Endodermal cell (in vitro differentiated cells): ENCODE measurements around the gene LRMDA. TPM values are rescaled to one million over a fixed set of nuclear protein-coding genes. Genes with fewer than 3 reads are reported as not detected.

Source experiments
- DNase-seq: peaks from one replicate; pipeline ENCODE4 v3.0.0-alpha.2; 2017
- H3K27ac ChIP-seq: 2 replicates; pipeline ENCODE4 v1.5.1; 2013; ENCODE audit warnings: mild to moderate bottlenecking, low read depth, low read length, moderate library complexity
- H3K27me3 ChIP-seq: 2 replicates; pipeline ENCODE4 v1.6.1; 2013; ENCODE audit warnings: mild to moderate bottlenecking, low read length, moderate library complexity; ENCODE audit not compliant: insufficient read depth, control insufficient read depth, poor library complexity, severe bottlenecking
- H3K36me3 ChIP-seq: 2 replicates; pipeline ENCODE4 v1.7.0; 2013; ENCODE audit warnings: mild to moderate bottlenecking, low read length, moderate library complexity; ENCODE audit not compliant: control insufficient read depth, insufficient read depth
- H3K4me1 ChIP-seq: one replicate; pipeline ENCODE4 v1.7.0; 2013; ENCODE audit warnings: low read length; ENCODE audit not compliant: control insufficient read depth, insufficient read depth
- H3K4me3 ChIP-seq: 2 replicates; pipeline ENCODE4 v1.5.1; 2013; ENCODE audit warnings: mild to moderate bottlenecking, low read length, moderate library complexity
- H3K9ac ChIP-seq: 2 replicates; pipeline ENCODE4 v1.6.1; 2013; ENCODE audit warnings: mild to moderate bottlenecking, low read length, moderate library complexity; ENCODE audit not compliant: poor library complexity, severe bottlenecking; ENCODE audit errors: extremely low read depth
- H3K9me3 ChIP-seq: 2 replicates; pipeline ENCODE4 v1.6.1; 2013; ENCODE audit warnings: mild to moderate bottlenecking, low read length, moderate library complexity; ENCODE audit not compliant: control insufficient read depth
- H3K27ac Mint-ChIP-seq: 2 replicates; pipeline ENCODE4 v1.8.0; 2020; ENCODE audit warnings: mixed read lengths
- H3K27me3 Mint-ChIP-seq: 2 replicates; pipeline ENCODE4 v1.8.0; 2021; ENCODE audit warnings: mild to moderate bottlenecking, mixed read lengths; ENCODE audit not compliant: insufficient read depth
- H3K36me3 Mint-ChIP-seq: 2 replicates; pipeline ENCODE4 v1.8.0; 2020; ENCODE audit warnings: low read depth, mixed read lengths
- H3K4me1 Mint-ChIP-seq: 2 replicates; pipeline ENCODE4 v1.8.0; 2020; ENCODE audit warnings: mixed read lengths
- H3K4me3 Mint-ChIP-seq: 2 replicates; pipeline ENCODE4 v1.8.0; 2020; ENCODE audit warnings: mild to moderate bottlenecking, moderate library complexity, mixed read lengths
- H3K9me3 Mint-ChIP-seq: 2 replicates; pipeline ENCODE4 v1.8.0; 2020; ENCODE audit warnings: mild to moderate bottlenecking, mixed read lengths
- WGBS, 2 experiments: methylation state at CpG; one replicate each; pipeline versions ENCODE4 v1.1.5 to v1.1.7; 2013; ENCODE audit warnings: missing lambda C conversion rate in 2 of 2, mixed read lengths in 1 of 2; ENCODE audit not compliant: insufficient coverage in 1 of 2, insufficient read length in 1 of 2; 5-methylcytosine and 5-hydroxymethylcytosine counted together
- total RNA-seq, 2 donors: library from RNA; stranded (reverse); fragmentation: NEBNext Ultra II Directional in 1 of 2; extraction: Animal tissue kit (Norgen Biotek cat#: 25700) in 1 of 2; gene quantifications; 2 replicates in 1 of 2; 3 replicates in 1 of 2; pipeline ENCODE4 v1.2.1, GENCODE V29; 2021
- TF ChIP-seq, protein P1 (sequence below): fragments of 200-600 bp; sonication (generic); conservative IDR thresholded peaks from 2 replicates; pipeline ENCODE4 v1.5.0; 2021; ENCODE audit warnings: antibody characterized with exemption, mild to moderate bottlenecking

The LRMDA gene
- total RNA-seq, 2 donors from 2014 or later = 1.7 to 5.1 TPM

DNA sequence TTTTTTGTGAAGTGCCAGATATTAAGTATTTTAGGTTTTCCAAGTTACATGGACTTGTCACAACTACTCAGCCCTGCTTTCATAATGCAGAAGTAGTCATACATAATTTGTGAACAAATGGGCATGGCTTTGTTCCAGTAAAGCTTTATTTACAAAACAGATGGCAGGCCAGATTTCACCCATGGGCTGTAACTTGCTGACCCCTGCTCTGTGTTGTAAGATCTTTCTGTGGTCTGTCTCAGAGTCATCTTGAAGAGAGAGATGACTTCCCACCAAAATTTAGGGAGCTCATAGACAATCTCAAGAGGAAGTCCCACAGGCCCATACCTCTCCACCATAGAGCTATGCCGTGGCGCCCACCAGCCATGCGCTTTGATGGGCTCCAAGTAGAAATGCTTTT is 616.1 kb downstream of the LRMDA start:
- H3K4me3 ChIP-seq = no peak overlapping the region
- H3K4me1 ChIP-seq = no peaks in the 10 kb centered on the region
- H3K9me3 ChIP-seq = no peaks in the 10 kb centered on the region
- peaks cover 11% of the 10 kb centered on the region for H3K4me1 Mint-ChIP-seq
- TF ChIP-seq, protein P1, sequence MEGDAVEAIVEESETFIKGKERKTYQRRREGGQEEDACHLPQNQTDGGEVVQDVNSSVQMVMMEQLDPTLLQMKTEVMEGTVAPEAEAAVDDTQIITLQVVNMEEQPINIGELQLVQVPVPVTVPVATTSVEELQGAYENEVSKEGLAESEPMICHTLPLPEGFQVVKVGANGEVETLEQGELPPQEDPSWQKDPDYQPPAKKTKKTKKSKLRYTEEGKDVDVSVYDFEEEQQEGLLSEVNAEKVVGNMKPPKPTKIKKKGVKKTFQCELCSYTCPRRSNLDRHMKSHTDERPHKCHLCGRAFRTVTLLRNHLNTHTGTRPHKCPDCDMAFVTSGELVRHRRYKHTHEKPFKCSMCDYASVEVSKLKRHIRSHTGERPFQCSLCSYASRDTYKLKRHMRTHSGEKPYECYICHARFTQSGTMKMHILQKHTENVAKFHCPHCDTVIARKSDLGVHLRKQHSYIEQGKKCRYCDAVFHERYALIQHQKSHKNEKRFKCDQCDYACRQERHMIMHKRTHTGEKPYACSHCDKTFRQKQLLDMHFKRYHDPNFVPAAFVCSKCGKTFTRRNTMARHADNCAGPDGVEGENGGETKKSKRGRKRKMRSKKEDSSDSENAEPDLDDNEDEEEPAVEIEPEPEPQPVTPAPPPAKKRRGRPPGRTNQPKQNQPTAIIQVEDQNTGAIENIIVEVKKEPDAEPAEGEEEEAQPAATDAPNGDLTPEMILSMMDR = no peak
- H3K36me3 Mint-ChIP-seq = no peaks in the 10 kb centered on the region
- no peaks in the 10 kb centered on the region for H3K9me3 Mint-ChIP-seq
- no peak overlapping the region for H3K4me3 Mint-ChIP-seq
- no peak overlapping the region for H3K27ac Mint-ChIP-seq
- no peak overlapping the region for H3K27ac ChIP-seq
- H3K9ac ChIP-seq = no peak overlapping the region
- peaks cover 7% of the 10 kb centered on the region for H3K27me3 ChIP-seq
- H3K36me3 ChIP-seq = no peaks in the 10 kb centered on the region
- WGBS, 2 experiments = 97 to 100% methylated on average over 3 of the region's 3 CpGs
- DNase-seq = no peak
- H3K27me3 Mint-ChIP-seq = peaks cover 21% of the 10 kb centered on the region

DNA sequence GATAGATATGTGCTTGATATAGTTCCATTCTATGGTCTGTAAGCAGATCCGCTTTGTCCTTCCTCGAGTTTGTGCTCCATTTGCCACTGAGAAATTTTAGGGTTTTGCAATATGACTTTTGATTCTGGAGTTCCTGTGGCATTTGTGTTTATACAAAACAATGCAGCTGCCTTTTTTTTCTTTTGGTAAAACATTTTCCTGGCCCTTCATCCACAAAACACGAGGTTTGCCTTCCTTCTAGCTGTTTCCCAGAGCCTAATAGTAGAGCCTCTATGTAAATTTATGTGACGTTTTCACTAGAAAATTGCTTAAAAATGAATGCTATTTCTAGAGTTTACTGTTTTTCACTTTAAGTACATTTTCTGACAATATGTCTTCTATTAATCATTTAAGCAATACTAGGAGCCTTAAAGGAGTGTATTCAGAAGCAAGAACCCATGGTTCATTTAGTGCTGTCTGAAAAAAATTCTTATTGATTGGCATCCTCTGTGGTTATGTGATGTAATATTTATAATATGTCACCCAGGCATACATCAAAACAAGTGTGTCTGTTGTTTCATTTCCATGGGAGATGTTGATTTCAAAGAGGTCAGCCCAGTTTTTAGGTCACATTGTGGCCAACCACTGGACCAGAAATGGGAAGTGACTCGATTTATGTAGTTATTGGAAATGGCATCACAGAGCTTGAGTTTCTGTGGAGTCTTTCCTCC is 618.3 kb downstream of the LRMDA start:
- H3K9me3 ChIP-seq = no peaks in the 10 kb centered on the region
- Mint-ChIP-seq H3K9me3 (no peaks in the 10 kb centered on the region), H3K4me3 (no peak overlapping the region), H3K27ac (no peak overlapping the region), H3K27me3 (peaks cover 18% of the 10 kb centered on the region), H3K4me1 (peaks cover 11% of the 10 kb centered on the region), H3K36me3 (no peaks in the 10 kb centered on the region)
- no peak overlapping the region for H3K4me3 ChIP-seq
- DNase-seq = no peak
- H3K36me3 ChIP-seq = no peaks in the 10 kb centered on the region
- TF ChIP-seq, protein P1 = no peak
- H3K27ac ChIP-seq = peak overlapping the region; percentile 85
- H3K9ac ChIP-seq = no peak overlapping the region
- H3K4me1 ChIP-seq = no peaks in the 10 kb centered on the region
- WGBS, 2 experiments = 80 to 91% methylated on average over 2 to 5 of the region's 5 CpGs
- H3K27me3 ChIP-seq = peaks cover 7% of the 10 kb centered on the region

DNA sequence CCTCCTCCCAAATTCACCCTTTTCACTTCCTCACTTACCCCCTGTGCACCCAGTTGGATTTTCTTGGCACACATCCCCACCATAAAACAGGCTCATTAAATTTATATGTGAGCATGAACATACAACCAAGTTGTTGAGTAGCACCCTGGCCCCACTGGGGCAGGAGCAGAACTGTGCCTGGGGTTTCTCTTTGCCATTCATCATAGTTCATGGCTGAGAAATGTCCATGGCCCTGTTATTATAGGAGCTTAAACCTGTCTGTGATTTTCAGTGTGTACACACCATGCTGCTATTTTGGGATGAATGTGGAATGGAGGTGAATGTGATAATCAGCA is 618.8 kb downstream of the LRMDA start:
- Mint-ChIP-seq H3K36me3 (peaks cover 2% of the 10 kb centered on the region), H3K9me3 (peaks cover 2% of the 10 kb centered on the region), H3K4me3 (no peak overlapping the region), H3K27ac (no peak overlapping the region), H3K4me1 (peaks cover 11% of the 10 kb centered on the region), H3K27me3 (peaks cover 13% of the 10 kb centered on the region)
- no peak for DNase-seq
- Histone ChIP-seq H3K4me1 (no peaks in the 10 kb centered on the region), H3K27me3 (peaks cover 6% of the 10 kb centered on the region), H3K36me3 (no peaks in the 10 kb centered on the region), H3K9me3 (peaks cover 2% of the 10 kb centered on the region), H3K4me3 (no peak overlapping the region), H3K27ac (peak overlapping the region; percentile 85), H3K9ac (no peak overlapping the region)
- TF ChIP-seq, protein P1 = no peak
